Stimulated activated CD8-positive, alpha-beta memory T cell treated with anti-CD3 and anti-CD28 coated beads, Interleukin-4, amount 100 ng/mL, for 24 hours (primary cell): ENCODE data around the gene AGR2.
"Not testable (repeated sequence)": the region's sequence is repeated elsewhere in the genome, so short reads cannot be mapped to it uniquely, and the experiment has no call there.

Experiments used
- DNase-seq: peaks from one replicate; pipeline ENCODE4 v3.0.0-alpha.2; 2020; ENCODE audit warnings: low read depth

AGR2 gene

DNA sequence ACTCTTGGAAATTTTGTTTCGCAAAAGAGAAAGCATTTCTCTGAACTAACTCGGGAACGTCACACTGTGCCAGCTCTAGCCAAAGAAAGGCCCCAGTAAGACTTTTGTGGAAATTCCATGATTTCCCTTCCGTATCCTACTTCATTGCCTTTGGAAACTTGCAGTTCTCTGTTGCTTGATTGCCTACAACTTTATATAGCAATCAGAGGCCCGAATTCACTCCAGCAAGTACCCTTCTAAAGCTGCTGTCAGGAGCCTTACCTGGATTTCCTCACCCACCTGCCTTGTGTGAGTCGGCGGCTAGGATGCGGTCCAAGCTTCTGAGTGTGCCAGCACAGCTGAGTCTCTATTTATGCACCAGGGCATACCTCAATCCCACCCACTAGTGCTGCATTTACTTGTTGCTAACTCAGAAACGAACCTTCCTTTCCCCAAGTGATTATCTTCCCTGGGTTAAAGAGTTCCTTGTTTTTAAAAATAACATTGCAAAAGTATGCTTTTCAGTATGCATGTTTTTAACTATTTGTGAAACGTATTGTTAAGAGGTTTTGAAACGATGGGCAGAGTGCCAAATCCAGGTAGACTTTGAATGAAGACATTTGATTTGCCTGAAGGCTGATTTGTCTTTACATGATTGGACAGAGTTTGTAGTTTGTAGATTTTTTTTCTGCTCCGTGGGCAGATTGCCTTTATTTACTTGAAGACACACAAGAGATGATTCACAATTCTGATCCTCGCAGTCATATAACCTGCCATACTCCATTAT lies at the start of gene AGR2:
Gene AGR2, minus strand, starts transcription at position 326 of the 766 bp plus-strand sequence. CDS start 3,203 bp downstream, outside the sequence.
- no peak for DNase-seq

DNA sequence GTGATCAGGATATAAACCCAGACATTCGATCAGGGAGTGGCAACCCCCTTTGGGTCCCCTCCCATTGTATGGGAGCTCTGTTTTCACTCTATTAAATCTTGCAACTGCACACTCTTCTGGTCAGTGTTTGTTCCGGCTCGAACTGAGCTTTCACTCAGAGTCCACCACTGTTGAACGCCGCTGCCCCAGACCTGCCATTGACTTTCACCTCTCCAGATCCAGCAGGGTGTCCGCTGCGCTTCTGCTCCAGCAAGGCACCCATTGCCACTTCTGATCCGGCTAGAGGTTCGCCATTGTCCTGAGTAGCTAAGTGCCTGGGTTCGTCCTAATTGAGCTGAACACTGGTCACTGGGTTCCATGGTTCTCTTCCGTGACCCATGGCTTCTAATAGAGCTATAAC lies 48.4 kb upstream of the AGR2 start:
- DNase-seq, result not testable (repeated sequence)

DNA sequence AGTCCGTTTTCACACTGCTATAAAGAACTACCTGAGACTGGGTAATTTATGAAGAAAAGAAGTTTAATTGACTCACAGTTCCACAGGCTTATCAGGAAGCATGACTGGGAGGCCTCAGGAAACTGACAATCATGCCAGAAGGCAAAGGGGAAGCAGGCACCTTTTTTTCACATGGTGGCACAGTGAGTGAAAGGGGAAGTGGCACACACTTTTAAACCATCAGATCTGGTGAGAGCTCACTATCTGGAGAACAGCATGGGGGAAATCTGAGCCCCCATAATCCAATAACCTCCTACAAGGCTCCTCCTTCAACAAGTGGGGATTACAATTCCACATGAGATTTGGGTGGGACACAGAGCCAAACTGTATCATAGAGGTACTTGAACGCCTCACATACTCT lies 47.0 kb upstream of the AGR2 start:
- DNase-seq, result no peak

GRCh38 chr7:16850614-16851466 lies 46.0 kb upstream of the AGR2 start:
- no peak for DNase-seq

DNA sequence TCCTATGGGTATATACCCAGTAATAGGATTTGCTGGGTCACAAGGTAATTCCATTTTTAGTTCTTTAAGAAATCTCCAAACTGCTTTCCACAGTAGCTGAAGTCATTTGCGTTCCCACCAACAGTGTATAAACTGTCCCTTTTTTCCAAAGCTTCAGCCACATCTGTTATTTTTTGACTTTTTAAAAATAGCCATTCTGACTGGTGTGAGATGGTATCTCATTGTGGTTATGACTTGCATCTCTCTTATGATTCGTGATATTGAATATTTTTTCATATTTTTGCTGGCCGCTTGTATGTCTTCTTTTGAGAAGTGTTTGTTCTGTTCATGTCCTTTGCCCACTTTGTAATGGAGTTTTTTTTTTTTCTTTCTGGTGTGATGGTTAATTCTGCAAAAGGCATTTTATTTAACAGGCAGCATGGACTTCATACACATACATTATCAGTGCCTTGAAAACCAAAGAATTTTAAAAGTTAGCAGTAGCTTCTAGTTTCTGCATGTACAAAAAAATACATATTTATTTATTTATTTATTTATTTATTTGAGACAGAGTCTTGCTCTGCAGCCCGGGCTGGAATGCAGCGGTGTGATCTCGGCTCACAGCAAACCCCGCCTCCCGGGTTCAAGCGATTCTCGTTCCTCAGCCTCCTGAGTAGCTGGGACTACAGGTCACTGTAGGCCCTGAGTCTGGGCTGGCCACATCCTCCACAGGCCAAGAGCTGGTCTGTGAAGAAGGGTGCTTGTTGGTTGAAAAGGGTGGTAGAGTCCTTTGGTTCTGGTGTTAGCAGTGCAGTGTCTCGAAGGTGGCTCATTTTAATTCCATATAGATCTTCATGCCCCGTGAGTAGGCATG lies 44.7 kb upstream of the AGR2 start:
- DNase-seq, result no peak

DNA sequence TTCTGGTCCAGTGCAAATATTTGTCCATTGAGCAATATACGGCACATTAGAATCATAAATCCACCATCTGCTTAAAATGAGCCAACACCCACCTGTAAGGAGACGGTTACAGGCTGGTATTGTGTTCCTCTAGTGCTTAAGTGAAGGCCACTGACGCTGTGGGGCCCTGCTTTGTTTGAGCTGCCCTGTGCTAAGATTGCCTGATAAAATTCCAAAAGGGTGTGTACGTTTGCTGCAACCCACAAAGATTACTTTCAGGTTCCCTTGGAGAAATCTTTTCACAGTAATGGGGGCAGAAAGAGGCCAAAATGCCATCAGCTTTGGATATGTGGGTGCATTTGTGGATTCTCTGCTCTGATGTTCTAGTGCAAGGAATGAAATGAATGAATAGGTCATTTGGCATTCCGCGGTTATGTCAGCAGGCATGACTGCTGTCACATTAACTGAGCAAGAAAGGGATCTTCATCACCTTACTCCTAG lies 42.6 kb upstream of the AGR2 start:
- no peak for DNase-seq

DNA sequence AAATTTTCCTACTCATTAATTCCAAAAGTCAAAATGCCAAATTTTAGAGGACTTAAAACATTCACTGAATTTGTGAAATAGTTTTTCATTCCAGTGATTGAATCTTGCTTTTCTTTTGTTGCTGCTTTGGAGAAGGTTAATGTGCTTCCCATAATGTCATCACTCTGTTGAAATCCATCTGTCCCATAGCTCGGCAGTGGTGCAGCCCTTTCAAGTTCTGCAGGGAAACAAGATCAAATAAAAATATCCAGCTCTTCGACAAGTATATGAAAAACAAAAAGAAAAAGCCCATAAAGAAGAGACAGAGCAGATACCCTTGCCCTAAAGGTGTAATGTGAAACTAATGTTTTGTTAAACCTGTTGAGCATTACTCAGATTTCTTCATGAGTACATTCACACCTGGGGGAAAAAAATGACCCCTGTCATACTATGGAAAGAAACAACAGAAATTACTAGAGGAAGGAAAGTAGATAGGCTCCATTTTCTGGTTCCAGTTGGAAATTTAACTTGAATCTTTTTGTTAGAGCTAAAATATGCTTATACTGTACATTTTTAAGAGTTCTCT lies 41.9 kb upstream of the AGR2 start:
- DNase-seq, result no peak

DNA sequence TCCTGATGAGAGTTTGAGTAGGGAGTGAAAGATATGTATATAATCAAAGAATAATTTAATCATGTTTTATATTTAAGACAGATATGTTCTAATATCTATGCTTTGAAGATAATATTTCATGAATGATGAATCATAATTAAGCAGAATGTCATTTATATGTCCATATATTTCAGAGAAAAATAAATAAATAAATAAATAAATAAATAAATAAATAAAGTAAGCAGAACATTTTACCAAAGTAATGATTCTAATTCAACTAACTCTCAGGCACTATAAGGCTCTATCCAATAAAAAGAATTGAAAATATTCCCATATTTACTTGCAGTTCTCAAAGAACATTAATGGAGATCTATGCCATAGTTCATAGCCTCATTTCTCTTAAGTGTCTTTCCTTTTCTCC lies 40.9 kb upstream of the AGR2 start:
- no peak for DNase-seq

DNA sequence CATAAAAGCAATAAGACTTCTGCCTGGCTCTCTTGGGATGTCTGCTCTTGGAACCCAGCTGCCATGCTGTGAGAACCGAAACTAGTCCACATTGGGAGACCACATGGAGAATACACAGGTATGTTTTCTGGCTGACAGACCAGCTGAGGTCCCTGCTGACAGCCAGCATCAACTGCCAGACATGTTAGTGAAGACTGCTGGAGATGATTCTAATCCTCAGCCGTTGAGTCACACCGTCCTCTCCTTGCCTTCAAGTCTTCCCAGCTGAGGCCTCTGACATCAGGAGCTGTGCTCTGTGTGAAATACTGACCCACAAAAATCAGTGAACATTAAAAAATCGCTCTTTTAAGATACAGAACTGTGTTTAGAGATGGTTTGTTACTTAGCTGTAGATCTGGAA lies 36.9 kb upstream of the AGR2 start:
- DNase-seq, result no peak

GRCh38 chr7:16840094-16840493 lies 35.3 kb upstream of the AGR2 start:
- no peak for DNase-seq

DNA sequence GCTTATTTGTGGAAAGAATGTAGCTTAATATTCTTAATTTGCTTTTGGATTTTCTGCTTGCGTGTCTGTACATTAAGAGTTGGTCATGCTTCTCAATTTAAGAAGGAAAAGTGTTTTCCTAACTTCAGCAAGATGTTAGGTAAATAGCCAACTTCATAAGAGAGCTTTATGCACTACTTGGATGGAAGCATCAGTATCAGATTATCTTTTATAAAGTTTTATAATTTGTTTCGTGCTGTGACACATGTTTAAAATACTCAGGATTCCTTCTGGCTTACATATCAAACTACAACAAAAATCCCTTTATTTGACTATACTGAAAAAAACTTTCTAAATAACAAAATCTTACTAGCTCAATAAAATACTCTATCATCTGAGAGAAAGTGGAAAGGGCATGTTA lies 34.8 kb upstream of the AGR2 start:
- DNase-seq, result no peak

DNA sequence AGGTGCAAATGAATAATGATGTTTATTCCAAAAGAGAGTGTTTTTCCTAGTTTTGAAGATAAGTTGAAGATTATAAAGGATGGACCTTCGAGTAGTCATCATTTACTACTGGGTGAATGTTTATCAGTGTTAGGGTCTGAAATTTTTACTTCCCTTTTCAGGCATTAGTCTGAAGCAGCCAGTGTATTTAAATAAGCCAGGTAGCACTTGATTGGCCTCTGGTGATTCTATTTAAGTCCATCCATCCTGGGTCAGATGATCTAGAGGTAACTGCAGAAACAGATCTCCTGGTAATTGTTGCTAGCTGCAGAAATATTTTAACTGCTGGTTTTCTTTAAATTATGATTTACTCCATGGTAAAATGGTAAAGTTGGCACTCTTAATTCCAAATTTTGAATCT lies 34.1 kb upstream of the AGR2 start:
- DNase-seq, result no peak

DNA sequence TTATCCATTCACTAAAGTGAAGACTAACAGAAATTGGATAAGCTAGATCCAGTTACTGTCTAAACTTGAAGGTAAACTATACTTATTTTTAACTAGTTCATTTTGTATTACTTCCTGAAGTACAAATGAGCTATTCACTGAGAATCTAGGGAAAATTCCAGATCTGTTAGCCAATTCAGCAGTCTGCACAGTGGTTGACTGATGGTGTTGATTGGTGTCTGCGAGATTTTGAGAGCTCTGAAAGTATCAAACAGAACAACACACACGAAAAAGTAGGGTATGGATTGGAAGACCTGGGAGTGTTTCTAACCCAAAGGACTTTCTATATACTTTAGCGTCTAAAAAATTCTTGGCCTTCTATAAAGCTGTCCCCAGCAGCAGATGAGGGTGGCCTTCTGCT lies 33.6 kb upstream of the AGR2 start:
- no peak for DNase-seq

GRCh38 chr7:16836481-16836880 lies 31.7 kb upstream of the AGR2 start:
- no peak for DNase-seq

DNA sequence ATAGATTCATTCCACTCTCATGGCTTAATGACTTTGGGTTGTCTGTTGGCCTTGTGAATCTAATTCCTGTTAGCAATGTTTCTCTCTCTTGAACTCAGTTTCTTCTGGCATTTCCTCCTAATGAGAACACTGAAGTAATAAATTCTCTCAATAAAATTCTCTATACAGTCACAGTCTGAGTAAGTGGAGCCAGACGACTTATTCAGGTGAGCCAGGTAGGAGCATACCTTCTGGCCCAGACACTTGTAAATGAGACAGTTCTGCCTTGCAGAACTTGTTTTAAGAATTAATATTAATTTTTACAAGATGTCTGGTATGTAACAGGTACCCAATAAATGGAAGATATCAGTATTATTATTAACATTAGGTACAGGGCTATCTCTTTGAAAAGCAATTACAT lies 28.6 kb upstream of the AGR2 start:
- no peak for DNase-seq

- DNase-seq, result no peak
Measured at GRCh38 chr7:16826060-16826459, 21.3 kb upstream of the AGR2 start.

GRCh38 chr7:16822029-16822428 lies 17.2 kb upstream of the AGR2 start:
- DNase-seq, result no peak

- no peak for DNase-seq
Measured at GRCh38 chr7:16818732-16819131, 13.9 kb upstream of the AGR2 start.

DNA sequence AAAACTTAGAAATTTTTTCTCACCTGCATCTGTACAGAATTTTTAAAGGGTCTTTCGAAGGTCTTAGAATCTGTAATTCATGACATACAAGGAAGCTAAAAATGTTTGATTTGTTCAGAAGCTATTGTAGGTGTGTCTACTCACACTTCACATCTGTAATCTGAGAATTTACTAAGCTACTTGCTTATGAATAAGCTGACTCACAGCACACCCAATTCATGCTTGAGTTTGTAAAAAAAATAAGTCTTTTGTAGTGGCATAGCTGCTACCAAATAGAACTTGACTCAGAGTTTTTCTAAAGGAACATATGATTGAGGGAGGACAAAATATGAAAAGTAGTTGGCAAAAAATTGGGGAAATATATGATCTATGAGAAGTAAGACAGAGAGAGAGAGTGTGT lies 12.7 kb upstream of the AGR2 start:
- no peak for DNase-seq

DNA sequence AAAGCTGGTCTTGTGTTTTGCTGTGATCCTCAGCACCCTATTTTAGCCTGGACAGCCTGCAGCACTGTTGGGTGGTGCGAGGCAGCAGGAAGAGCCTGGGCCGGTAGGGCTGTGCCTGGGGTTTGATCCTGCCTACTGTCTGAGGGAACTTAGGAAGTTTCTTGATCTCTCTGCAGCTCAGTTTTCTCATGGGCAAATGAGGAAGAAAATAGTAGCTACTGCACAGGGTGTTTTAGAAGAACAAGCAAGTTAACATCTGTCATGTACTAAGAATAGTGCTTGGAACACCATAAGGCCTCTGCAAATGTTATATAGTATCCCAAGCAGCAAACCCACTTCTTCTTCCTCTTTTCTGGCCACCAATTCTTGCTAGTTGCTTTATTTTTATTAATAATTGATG lies 12.0 kb upstream of the AGR2 start:
- DNase-seq, result no peak

- no peak for DNase-seq
Measured at GRCh38 chr7:16815001-16815400, 10.2 kb upstream of the AGR2 start.

DNA sequence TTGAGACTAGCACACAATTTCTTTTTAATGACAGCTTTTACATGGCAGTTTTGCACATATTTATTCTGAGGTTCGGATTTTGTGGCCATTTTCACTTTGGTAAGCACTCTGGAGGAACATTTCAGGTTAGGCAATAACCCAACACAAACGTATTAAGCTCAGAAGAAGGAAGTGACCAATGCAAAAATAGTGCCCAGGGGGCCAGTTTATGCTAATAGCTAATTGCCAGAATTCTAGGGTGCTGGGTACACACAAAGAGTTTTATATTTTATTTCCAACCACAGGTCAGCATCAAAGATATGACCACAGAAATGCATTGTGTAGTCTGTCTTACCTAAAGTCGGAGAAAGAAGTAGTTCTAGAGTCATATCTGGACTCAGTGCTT lies 8.4 kb upstream of the AGR2 start:
- no peak for DNase-seq
